ENCODE data around the gene KLHL30.

Gene KLHL30

GRCh38 chr2:238114331-238114841, 24.1 kb upstream of the KLHL30 start:
- no peak for TF ChIP-seq POLR2AphosphoS5 (IDR thresholded peaks at IDR 0.05; ENCODE audit: low read depth, low read length)

GRCh38 chr2:238114851-238115660, 23.4 kb upstream of the KLHL30 start:
- TF ChIP-seq TAF1 (IDR thresholded peaks at IDR 0.05; ENCODE audit: borderline replicate concordance, insufficient read depth, low read length) (no peak), SIN3A (IDR thresholded peaks at IDR 0.05; ENCODE audit: borderline replicate concordance, insufficient read depth, low read length) (no peak), REST (IDR thresholded peaks at IDR 0.05; ENCODE audit: insufficient read depth in 1 of 2, low read depth in 2 of 2, low read length in 2 of 2) (no peak), POLR2AphosphoS5 (IDR thresholded peaks at IDR 0.05; ENCODE audit: low read depth, low read length) (no peak), FOXP2 (optimal IDR thresholded peaks at IDR 0.05; ENCODE audit: borderline replicate concordance, extremely low read depth, extremely low read length, insufficient read depth) (no peak)

- TF ChIP-seq REST (IDR thresholded peaks at IDR 0.05; ENCODE audit: insufficient read depth in 1 of 2, low read depth in 2 of 2, low read length in 2 of 2) (no peak), POLR2AphosphoS5 (IDR thresholded peaks at IDR 0.05; ENCODE audit: low read depth, low read length) (no peak), TAF1 (IDR thresholded peaks at IDR 0.05; ENCODE audit: borderline replicate concordance, insufficient read depth, low read length) (no peak), SIN3A (IDR thresholded peaks at IDR 0.05; ENCODE audit: borderline replicate concordance, insufficient read depth, low read length) (no peak), FOXP2 (optimal IDR thresholded peaks at IDR 0.05; ENCODE audit: borderline replicate concordance, extremely low read depth, extremely low read length, insufficient read depth) (no peak)
These were observed 21.9 kb upstream of the KLHL30 start for GRCh38 chr2:238116298-238117198.

- TF ChIP-seq POLR2AphosphoS5 (IDR thresholded peaks at IDR 0.05; ENCODE audit: low read depth, low read length) (no peak), SIN3A (IDR thresholded peaks at IDR 0.05; ENCODE audit: borderline replicate concordance, insufficient read depth, low read length) (no peak), FOXP2 (optimal IDR thresholded peaks at IDR 0.05; ENCODE audit: borderline replicate concordance, extremely low read depth, extremely low read length, insufficient read depth) (no peak), REST (IDR thresholded peaks at IDR 0.05; ENCODE audit: insufficient read depth in 1 of 2, low read depth in 2 of 2, low read length in 2 of 2) (no peak), TAF1 (IDR thresholded peaks at IDR 0.05; ENCODE audit: borderline replicate concordance, insufficient read depth, low read length) (no peak)
These were observed 21.0 kb upstream of the KLHL30 start for GRCh38 chr2:238117199-238118154.

Data from PFSK-1 (cell line).